Measurements from ENCODE around the gene RXRA. TPM values are rescaled to one million over a fixed set of nuclear protein-coding genes. Genes with fewer than 3 reads are reported as not detected.
A peak's percentile ranks its signal among the peaks of the same experiment; 100 is the strongest.

Gene RXRA
- total RNA-seq, 4 donors from 2014 or later, result 17.1 to 84.6 (median 24.0) TPM

GRCh38 chr9:134433909-134434882 lies 107.9 kb downstream of the RXRA start:
- peaks cover 10 to 39% of the 10 kb centered on the region in 2 donors for H3K4me1 ChIP-seq
- no peak for TF ChIP-seq POLR2A (IDR thresholded peaks at IDR 0.05)
- no peak for TF ChIP-seq CTCF (IDR thresholded peaks at IDR 0.05)
- peak overlapping the region; percentile 9 to 22 for H3K4me3 ChIP-seq
- H3K36me3 ChIP-seq, result no peaks in the 10 kb centered on the region
- DNase-seq, result peak in 1 of 2 donors; percentile 52
- H3K27ac ChIP-seq, result peak overlapping the region; percentile 85 to 94
- intact Hi-C loops (cut with DNase I; ENCODE audit: low total_unique reads), result no loop called here
- no peaks in the 10 kb centered on the region for H3K9me3 ChIP-seq
- H3K27me3 ChIP-seq, result no peaks in the 10 kb centered on the region

DNA sequence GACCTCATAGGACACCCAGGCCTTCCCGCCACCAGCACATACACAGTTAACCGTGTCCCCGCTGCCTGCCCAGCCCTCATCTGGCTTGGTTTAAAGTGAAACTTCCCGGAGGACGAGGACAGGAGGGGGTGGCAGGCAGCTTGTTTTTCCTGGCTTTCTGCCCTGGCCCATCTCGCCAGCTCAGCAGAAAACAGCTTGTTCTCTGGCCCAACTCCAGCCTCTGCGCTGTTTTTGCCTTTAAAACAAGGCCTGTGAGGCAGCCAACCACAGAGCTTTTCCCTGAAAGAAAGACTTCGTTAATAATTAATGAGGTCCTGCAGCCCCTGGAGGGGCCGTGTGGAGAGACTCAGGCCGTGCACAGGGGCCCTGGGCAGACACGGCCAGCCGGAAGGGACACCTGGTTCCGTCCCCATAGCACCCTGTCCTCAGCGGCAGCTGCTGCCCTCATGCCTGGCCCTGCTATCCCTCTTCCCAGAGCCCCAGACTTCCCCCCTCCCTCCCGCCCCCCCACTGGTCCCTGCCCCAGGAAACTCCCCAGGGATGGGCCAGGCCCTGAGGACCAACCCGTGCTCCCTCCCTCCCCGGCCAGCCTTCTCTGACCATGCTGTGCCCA lies 108.7 kb downstream of the RXRA start:
- peak overlapping the region; percentile 9 to 22 for H3K4me3 ChIP-seq
- peak; percentile 97 to 98 for DNase-seq
- intact Hi-C loops (cut with DNase I; ENCODE audit: low total_unique reads), result no loop called here
- H3K36me3 ChIP-seq, result no peaks in the 10 kb centered on the region
- no peaks in the 10 kb centered on the region for H3K9me3 ChIP-seq
- TF ChIP-seq CTCF (IDR thresholded peaks at IDR 0.05) (peak in 1 of 4 experiments; percentile 14), POLR2A (IDR thresholded peaks at IDR 0.05) (no peak)
- no peaks in the 10 kb centered on the region for H3K27me3 ChIP-seq
- H3K27ac ChIP-seq, result peak overlapping the region; percentile 85 to 94
- H3K4me1 ChIP-seq, result peaks cover 10 to 39% of the 10 kb centered on the region in 2 donors

DNA sequence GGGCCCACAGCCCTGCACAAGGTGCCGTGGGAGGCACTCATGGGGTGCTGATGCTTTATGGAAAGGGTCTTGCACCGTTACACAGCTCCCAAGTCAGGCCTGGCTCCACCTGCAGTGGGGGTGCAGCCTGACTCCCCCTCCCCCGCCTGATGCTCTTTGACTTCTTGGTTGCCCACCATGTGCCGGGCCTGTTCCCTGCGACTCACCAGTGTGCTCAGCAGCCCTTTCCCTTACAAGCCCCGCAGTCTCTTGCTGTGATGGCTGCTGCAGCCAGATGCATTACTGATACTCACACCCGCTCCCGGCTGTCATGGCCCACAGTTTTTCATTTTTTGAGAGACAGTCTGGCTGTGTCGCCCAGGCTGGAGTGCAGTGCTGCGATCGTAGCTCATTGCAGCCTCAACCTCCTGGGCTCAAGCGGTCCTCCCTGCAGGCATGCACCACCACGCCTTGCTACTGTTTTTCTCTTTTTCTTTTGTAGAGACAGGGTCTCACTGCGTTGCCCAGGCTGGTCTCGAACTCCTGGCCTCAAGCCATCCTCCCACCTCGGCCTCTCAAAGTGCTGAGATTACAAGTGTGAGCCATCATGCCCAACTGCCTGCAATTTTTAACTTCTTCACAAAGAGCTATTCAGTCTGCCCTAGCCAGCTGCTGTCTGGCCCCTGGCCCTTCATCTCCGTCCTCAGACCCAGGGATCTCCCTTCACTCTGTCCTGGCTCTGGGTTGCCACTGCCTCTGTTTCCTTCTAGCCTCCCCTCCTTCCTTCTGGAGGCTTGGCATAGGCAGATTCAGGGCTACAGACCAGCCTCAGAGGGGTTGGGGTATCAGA lies 109.5 kb downstream of the RXRA start:
- H3K27ac ChIP-seq, result peak overlapping the region; percentile 85 to 94
- TF ChIP-seq CTCF (IDR thresholded peaks at IDR 0.05), result no peak
- no peak for TF ChIP-seq POLR2A (IDR thresholded peaks at IDR 0.05)
- no peaks in the 10 kb centered on the region for H3K9me3 ChIP-seq
- H3K36me3 ChIP-seq, result no peaks in the 10 kb centered on the region
- H3K4me1 ChIP-seq, result peaks cover 10 to 39% of the 10 kb centered on the region in 2 donors
- intact Hi-C loops (cut with DNase I; ENCODE audit: low total_unique reads), result no loop called here
- no peak for DNase-seq
- no peak overlapping the region for H3K4me3 ChIP-seq
- no peaks in the 10 kb centered on the region for H3K27me3 ChIP-seq

DNA sequence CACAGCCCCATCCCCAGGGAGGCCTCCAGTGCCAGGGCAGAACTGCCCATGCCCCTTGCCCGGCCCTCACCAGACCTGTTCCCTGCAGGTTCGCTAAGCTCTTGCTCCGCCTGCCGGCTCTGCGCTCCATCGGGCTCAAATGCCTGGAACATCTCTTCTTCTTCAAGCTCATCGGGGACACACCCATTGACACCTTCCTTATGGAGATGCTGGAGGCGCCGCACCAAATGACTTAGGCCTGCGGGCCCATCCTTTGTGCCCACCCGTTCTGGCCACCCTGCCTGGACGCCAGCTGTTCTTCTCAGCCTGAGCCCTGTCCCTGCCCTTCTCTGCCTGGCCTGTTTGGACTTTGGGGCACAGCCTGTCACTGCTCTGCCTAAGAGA lies 110.1 kb downstream of the RXRA start:
- no peak for DNase-seq
- no peaks in the 10 kb centered on the region for H3K27me3 ChIP-seq
- H3K4me1 ChIP-seq, result peaks cover 10 to 39% of the 10 kb centered on the region in 2 donors
- TF ChIP-seq CTCF (IDR thresholded peaks at IDR 0.05), result no peak
- TF ChIP-seq POLR2A (IDR thresholded peaks at IDR 0.05), result no peak
- H3K9me3 ChIP-seq, result no peaks in the 10 kb centered on the region
- no peak overlapping the region for H3K4me3 ChIP-seq
- no peaks in the 10 kb centered on the region for H3K36me3 ChIP-seq
- intact Hi-C loops (cut with DNase I; ENCODE audit: low total_unique reads), result no loop called here
- H3K27ac ChIP-seq, result peak overlapping the region; percentile 85 to 94
